ENCODE measurements around the gene NISCH. TPM values are rescaled to one million over a fixed set of nuclear protein-coding genes. Genes with fewer than 3 reads are reported as not detected.
A peak's percentile ranks its signal among the peaks of the same experiment; 100 is the strongest.

NISCH gene
- polyA plus RNA-seq, 2 of the 4 experiments (the other 2 are of a cell fraction): 17.3 to 18.2 TPM

- Histone ChIP-seq H3K4me1 (peaks cover 23% of the 10 kb centered on the region), H3K4me3 (peak overlapping the region; percentile 87), H3K27ac (peak overlapping the region; percentile 94), H3K4me2 (peak overlapping the region; percentile 91), H3K9me3 (no peaks in the 10 kb centered on the region)
- 3% methylated on average over 8 of the region's 78 CpGs for WGBS (ENCODE audit: missing lambda C conversion rate)
- DNase-seq (ENCODE audit: low read depth in 1 of 2, low spot score in 1 of 2) (peak in 1 of 2 experiments; percentile 33), ATAC-seq (peak in 1 of 2 experiments; percentile 3; a peak in 1 of 6 replicates), FAIRE-seq (no peak)
- 0 out of 2 replicates have a peak, but pooled peaks have one; percentile 14 for TF ChIP-seq MAX (IDR thresholded peaks at IDR 0.05)
- no peak for TF ChIP-seq JUNB (IDR thresholded peaks at IDR 0.05)
- ChIA-PET CTCF (interaction anchor here (1.0 kb wide), 1 partner anchor 61 kb away, joined by 4 read pairs; no protein-coding TSS in a partner anchor), POLR2A (no interaction called here)
Measured at GRCh38 chr3:52532838-52533622, 77.6 kb downstream of the NISCH start.

GRCh38 chr3:52533623-52534280 lies 78.3 kb downstream of the NISCH start, which contains the start of gene NT5DC2:
TSS of gene NT5DC2 (minus strand) at chr3:52533857. CDS start at chr3:52533737, 120 bp downstream.
- Histone ChIP-seq H3K9me3 (no peaks in the 10 kb centered on the region), H3K27ac (peak within 1 kb of the TSS; percentile 94), H3K4me1 (peaks cover 26% of the 10 kb centered on the region), H3K4me3 (peak within 1 kb of the TSS; percentile 87), H3K4me2 (peak within 1 kb of the TSS; percentile 91)
- ChIA-PET CTCF (interaction anchor here (1.0 kb wide), 1 partner anchor 61 kb away, joined by 4 read pairs; no protein-coding TSS in a partner anchor), POLR2A (no interaction called here)
- 0 out of 3 replicates have a peak, but pooled peaks have one; percentile 17 for TF ChIP-seq SMC3 (IDR thresholded peaks at IDR 0.05)
- TF ChIP-seq, protein P1, sequence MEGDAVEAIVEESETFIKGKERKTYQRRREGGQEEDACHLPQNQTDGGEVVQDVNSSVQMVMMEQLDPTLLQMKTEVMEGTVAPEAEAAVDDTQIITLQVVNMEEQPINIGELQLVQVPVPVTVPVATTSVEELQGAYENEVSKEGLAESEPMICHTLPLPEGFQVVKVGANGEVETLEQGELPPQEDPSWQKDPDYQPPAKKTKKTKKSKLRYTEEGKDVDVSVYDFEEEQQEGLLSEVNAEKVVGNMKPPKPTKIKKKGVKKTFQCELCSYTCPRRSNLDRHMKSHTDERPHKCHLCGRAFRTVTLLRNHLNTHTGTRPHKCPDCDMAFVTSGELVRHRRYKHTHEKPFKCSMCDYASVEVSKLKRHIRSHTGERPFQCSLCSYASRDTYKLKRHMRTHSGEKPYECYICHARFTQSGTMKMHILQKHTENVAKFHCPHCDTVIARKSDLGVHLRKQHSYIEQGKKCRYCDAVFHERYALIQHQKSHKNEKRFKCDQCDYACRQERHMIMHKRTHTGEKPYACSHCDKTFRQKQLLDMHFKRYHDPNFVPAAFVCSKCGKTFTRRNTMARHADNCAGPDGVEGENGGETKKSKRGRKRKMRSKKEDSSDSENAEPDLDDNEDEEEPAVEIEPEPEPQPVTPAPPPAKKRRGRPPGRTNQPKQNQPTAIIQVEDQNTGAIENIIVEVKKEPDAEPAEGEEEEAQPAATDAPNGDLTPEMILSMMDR (IDR thresholded peaks at IDR 0.05): 0 out of 3 replicates have a peak, but pooled peaks have one; percentile 18
- TF ChIP-seq RCOR1 (IDR thresholded peaks at IDR 0.05; ENCODE audit: low read depth, low read length): no peak
- TF ChIP-seq CHD2 (IDR thresholded peaks at IDR 0.05; ENCODE audit: low read length, partially characterized antibody): no peak
- peak; percentile 38 for TF ChIP-seq POLR2A (IDR thresholded peaks at IDR 0.05; ENCODE audit: low read length)
- TF ChIP-seq, protein P2, sequence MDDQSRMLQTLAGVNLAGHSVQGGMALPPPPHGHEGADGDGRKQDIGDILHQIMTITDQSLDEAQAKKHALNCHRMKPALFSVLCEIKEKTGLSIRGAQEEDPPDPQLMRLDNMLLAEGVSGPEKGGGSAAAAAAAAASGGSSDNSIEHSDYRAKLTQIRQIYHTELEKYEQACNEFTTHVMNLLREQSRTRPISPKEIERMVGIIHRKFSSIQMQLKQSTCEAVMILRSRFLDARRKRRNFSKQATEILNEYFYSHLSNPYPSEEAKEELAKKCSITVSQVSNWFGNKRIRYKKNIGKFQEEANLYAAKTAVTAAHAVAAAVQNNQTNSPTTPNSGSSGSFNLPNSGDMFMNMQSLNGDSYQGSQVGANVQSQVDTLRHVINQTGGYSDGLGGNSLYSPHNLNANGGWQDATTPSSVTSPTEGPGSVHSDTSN (IDR thresholded peaks at IDR 0.05): 0 out of 2 replicates have a peak, but pooled peaks have one; percentile 14
- TF ChIP-seq JUN (IDR thresholded peaks at IDR 0.05): peak in 1 of 2 experiments; percentile 47; a peak in 1 of 5 replicates
- FAIRE-seq (no peak), ATAC-seq (peak; percentile 45 to 57), DNase-seq (ENCODE audit: low read depth in 1 of 2, low spot score in 1 of 2) (peak; percentile 63 to 69)
- WGBS (ENCODE audit: missing lambda C conversion rate): 0% methylated on average over 11 of the region's 91 CpGs

DNA sequence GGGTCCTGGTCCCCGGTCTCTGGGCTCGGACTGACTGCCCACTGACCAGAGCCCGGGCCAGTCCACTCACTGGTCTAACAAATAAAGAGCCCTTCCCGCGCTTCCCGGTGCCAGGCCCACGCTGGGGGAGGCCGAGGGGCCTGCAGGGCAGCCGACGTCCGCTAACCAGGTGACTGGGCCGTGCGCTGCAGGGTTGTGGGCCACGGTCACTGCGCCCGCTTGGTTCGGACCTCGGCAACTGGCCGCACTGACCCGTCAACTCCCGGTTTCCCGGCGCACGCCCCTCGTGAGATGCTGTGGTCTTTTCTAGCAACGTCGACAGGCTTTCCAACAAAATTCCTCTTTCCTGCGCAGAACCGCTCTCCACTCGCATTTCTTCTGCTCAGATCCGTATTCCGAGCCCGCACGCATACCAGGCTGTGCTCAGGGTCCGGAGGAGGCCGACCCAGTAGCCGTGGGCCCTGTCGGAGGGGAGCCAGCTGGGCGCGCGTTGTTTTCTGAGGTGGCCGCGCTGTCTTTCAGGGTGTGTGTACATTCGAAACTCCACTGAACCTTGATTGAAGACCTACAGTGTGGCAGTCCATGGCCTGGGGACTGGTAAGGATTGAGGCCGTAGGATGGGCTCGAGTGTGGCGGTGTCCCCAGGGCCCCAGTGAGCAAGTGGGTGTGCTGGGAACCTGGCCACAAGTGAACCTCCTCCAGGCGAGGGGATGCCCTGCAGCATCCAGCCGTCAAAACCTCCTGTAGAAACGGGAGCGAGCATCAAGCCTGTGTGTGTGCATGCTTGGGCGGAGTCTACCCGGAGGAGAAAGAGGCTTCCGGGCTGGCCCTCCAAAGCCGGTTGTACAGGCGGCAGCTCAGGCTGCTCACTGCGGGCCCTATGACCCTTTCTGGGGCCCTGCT lies 79.1 kb downstream of the NISCH start:
- peak overlapping the region; percentile 91 for H3K4me2 ChIP-seq
- no peak for DNase-seq (ENCODE audit: low read depth in 1 of 2, low spot score in 1 of 2)
- 91% methylated on average over 39 of the region's 57 CpGs for WGBS (ENCODE audit: missing lambda C conversion rate)
- TF ChIP-seq RNF2 (IDR thresholded peaks at IDR 0.05; ENCODE audit: borderline replicate concordance, low read depth) (no peak), RFX5 (IDR thresholded peaks at IDR 0.05) (no peak), GATA3 (IDR thresholded peaks at IDR 0.05; ENCODE audit: borderline replicate concordance) (no peak), HOXB5 (CRISPR knock-in tag; IDR thresholded peaks at IDR 0.05) (no peak), MYC (IDR thresholded peaks at IDR 0.05; ENCODE audit: borderline replicate concordance, low read length) (no peak), REST (IDR thresholded peaks at IDR 0.05) (no peak), CBX8 (IDR thresholded peaks at IDR 0.05) (no peak), FOSB (CRISPR knock-in tag; IDR thresholded peaks at IDR 0.05) (no peak), MAZ (IDR thresholded peaks at IDR 0.05; ENCODE audit: borderline replicate concordance, low read depth, low read length) (no peak), CHD2 (IDR thresholded peaks at IDR 0.05; ENCODE audit: low read length, partially characterized antibody) (no peak), USF2 (IDR thresholded peaks at IDR 0.05) (no peak)
- TF ChIP-seq, protein P3, sequence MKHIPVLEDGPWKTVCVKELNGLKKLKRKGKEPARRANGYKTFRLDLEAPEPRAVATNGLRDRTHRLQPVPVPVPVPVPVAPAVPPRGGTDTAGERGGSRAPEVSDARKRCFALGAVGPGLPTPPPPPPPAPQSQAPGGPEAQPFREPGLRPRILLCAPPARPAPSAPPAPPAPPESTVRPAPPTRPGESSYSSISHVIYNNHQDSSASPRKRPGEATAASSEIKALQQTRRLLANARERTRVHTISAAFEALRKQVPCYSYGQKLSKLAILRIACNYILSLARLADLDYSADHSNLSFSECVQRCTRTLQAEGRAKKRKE (CRISPR knock-in tag; IDR thresholded peaks at IDR 0.05; ENCODE audit: low read depth): no peak
- FAIRE-seq: no peak
- peaks cover 26% of the 10 kb centered on the region for H3K4me1 ChIP-seq
- peak overlapping the region; percentile 87 for H3K4me3 ChIP-seq
- ChIA-PET CTCF (no interaction called here), POLR2A (no interaction called here)
- peak in 1 of 2 experiments; percentile 4; a peak in 1 of 6 replicates for ATAC-seq
- no peaks in the 10 kb centered on the region for H3K9me3 ChIP-seq
- H3K27ac ChIP-seq: peak overlapping the region; percentile 94
